Measurements from ENCODE around the gene PUSL1.

Gene PUSL1

DNA sequence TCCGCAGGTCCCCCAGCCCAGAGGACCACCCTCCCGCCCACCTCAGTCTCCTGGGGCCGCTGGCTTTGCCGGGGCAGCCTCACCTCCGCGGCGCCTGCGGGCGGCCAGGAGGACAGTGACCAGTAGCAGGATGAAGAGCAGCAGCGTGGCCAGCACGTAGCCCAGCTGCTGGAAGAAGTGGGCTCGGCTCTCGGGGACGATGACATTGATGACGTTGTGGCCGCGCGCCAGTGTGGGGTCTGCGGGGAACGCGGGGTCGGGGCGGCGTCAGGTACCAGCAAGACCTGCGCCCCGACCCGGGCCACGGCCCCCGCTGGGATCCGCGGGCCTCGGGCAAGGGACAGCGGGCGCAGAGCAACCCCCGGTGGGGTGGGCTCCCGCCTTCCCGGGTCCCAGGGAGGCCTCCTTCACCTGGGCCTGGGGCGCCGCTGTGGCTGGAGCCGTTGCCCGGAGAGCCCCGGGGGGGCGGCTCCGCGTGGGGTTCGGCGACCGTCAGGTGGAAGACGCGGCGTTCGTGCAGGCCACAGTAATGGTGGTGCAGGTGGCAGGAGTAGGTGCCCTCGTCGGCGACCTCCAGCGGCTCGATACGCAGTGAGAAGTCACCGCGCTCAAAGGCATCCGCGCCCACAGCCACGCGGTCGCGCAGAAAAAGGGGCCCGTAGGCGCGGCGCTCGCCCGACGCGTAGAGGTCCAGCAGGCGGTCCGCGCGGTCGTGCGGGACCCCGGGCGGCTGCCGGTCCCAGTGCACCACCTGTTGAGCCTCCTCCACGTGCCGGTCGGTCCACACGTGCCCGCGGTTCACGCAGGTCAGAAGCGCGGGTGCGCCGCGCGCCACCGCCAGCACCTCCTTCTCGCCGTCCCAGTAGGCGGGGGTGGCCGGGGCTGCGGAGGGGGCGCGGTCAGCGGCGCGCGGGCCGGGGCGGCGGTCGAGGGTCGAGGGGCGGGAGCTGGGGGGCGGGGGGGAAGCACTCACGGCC, 46.2 kb downstream of the PUSL1 start:
- DNase-seq (ENCODE audit: low read depth), result no peak

- DNase-seq (ENCODE audit: low read depth), result no peak
These were observed 47.0 kb downstream of the PUSL1 start for GRCh38 chr1:1355416-1355815.

DNA sequence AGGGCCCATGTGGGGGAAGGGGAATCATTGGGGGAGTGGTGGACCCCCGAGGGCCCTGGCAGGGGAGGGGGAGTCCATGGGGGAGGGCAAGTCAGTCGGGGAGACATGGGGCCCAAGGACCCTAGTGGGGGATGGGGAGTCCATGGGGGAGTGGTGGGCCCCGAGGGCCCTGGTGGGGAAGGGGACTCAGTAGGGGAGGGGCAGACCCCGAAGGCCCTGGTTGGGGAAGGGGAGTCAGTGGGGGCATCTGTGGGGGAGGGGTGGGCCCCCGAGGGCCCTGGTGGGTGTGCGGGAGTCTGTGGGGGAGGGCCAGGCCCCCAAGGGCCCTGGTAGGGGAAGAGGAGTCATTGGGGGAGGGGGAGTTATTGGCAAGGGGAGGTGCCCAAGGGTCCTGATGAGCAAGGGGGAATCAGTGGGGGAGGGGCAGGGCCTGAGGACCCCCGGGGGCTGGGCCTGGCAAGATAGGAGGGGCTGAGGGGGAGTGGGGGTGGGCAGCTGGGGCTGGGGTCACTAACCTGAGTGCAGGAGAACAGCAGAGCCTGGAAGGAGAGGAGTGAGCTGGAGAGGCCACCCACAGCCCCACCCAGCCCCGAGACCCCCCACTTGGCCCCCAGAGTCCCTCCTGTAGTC, 47.9 kb downstream of the PUSL1 start:
- no peak for DNase-seq (ENCODE audit: low read depth)

GRCh38 chr1:1356796-1357401, 48.5 kb downstream of the PUSL1 start:
- DNase-seq (ENCODE audit: low read depth), result no peak

DNA sequence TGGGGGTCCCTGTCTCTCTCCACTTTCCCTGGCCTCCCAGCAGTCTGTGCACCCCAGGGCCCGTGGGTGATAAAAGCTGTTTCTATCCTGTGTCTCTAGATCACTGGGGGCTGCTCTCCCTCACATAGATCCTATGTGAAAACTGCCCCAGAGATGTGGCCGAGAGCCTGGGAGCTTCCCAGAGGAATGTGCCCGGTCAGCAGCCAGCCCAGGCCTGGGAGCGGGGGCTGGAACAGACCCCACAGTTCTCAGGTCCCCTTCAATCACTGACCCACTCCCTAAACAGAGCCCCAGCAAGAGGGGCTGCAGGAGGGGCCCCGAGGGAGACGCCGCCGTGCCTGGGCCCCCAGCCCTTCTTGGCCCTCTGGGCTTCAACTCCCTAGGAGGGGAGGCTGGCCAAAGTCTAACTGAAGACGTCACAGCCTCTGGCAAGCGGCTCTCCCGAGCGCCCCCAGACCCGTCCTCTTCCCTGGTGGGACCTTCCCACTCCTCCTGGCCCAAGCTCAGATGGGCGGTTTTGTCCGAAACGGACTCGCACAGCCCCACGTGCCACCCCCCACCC, 49.6 kb downstream of the PUSL1 start:
- DNase-seq (ENCODE audit: low read depth), result no peak

DNA sequence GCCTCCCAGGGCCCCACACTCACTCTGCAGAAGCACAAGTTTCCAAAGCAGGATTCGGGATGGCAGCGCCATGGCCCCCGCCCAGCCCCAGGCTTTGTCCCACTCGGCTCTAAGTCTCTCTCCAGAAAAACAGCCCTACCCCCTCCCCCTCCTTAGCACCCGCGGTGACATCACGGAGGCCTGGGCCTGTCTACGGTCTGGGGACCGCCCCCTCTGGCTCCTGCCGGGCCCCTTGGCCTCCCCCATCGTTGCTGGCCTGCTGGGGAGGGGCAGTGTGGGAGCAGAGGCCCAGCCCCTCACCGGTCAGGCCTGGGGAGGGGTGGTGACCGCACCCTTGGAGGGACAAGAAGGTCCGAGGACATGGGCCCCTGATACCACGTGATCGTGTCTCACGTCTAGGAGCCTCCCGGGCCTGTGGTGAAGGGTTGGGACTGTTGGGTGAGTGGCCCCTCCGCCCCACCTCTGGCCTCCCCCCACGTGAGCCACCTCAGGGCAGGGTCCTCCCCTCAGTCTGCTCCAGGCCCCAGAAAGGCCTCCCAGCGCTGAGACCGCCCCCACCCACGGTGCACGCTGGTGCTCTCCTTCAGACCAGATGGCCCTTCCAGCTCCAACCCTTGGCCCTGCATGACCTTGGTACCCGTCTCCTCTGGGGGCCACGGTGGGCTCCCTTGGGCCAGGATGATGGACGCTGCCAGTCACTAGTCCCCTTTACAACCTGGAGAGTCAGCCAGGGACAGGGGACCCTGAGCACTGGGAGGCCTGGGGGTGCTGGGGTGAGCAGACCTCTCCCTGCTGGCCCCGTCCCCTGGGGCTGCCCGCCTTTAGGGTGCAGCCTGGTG, 50.3 kb downstream of the PUSL1 start, which contains the start of gene MXRA8:
MXRA8 (minus strand) TSS at position 123 of the 839 bp plus-strand sequence; CDS start at position 72, 51 bp downstream.
- DNase-seq (ENCODE audit: low read depth), result no peak

- no peak for DNase-seq (ENCODE audit: low read depth)
These were observed 50.9 kb downstream of the PUSL1 start for GRCh38 chr1:1359308-1359663.

GRCh38 chr1:1359664-1360468, 51.5 kb downstream of the PUSL1 start:
- no peak for DNase-seq (ENCODE audit: low read depth)

DNA sequence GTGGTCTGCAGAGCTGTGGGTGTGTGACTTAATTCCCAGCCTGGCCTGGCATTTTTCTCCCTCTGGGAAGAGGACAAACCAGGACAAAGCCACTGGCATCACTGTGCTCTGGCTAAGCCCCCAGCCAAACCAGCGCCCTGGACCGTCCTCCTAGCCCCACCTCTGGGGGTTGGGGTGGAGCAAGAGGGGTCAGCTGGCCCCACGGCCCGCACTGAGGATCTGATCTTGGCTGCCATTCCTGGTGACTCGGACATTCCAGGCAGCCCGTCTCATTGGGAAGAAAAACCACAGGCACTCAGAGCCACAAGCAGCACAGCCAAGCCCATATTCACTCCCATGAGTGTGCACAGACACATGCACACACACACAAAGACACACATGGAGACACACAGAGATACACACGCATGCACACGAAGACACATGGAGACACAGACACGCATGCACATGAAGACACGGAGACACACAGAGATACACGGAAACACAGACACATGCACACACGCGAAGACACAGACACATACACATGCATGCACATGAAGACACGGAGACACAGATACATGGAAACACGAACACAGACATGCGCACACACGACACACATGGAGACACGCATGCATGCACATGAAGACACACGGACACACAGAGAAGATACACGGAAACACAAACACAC, 52.2 kb downstream of the PUSL1 start:
- DNase-seq (ENCODE audit: low read depth), result no peak
